NCI-H2081 (cell line): Measurements from ENCODE around the gene SLIT3.

Source experiments
- DNase-seq, 2 experiments: peaks; one replicate each; lab custom pipeline; 2025; lab: John Stamatoyannopoulos, UW

The SLIT3 gene

GRCh38 chr5:169029661-169030274 is 271.2 kb downstream of the SLIT3 start:
- DNase-seq = no peak

GRCh38 chr5:169029037-169029436 is 271.9 kb downstream of the SLIT3 start:
- DNase-seq = no peak

GRCh38 chr5:169027501-169028061 is 273.4 kb downstream of the SLIT3 start:
- no peak for DNase-seq

GRCh38 chr5:169025491-169025890 is 275.4 kb downstream of the SLIT3 start:
- DNase-seq = no peak

- DNase-seq = no peak
Observed at GRCh38 chr5:169024421-169024820, 276.5 kb downstream of the SLIT3 start.

- DNase-seq = no peak
Observed at GRCh38 chr5:169022718-169023117, 278.2 kb downstream of the SLIT3 start.

GRCh38 chr5:169020102-169020501 is 280.8 kb downstream of the SLIT3 start:
- no peak for DNase-seq

GRCh38 chr5:169018925-169019324 is 282.0 kb downstream of the SLIT3 start:
- no peak for DNase-seq

- no peak for DNase-seq
Observed at GRCh38 chr5:169015991-169016390, 284.9 kb downstream of the SLIT3 start.

- no peak for DNase-seq
Observed at GRCh38 chr5:169013846-169014245, 287.1 kb downstream of the SLIT3 start.

- DNase-seq = no peak
Observed at GRCh38 chr5:169013208-169013728, 287.7 kb downstream of the SLIT3 start.

GRCh38 chr5:169012450-169012849 is 288.5 kb downstream of the SLIT3 start:
- DNase-seq = no peak

- DNase-seq = no peak
Observed at GRCh38 chr5:169011451-169011850, 289.5 kb downstream of the SLIT3 start.

GRCh38 chr5:169011009-169011408 is 289.9 kb downstream of the SLIT3 start:
- DNase-seq = no peak

GRCh38 chr5:169009123-169009522 is 291.8 kb downstream of the SLIT3 start:
- no peak for DNase-seq

- DNase-seq = no peak
Observed at GRCh38 chr5:169006842-169007790, 293.8 kb downstream of the SLIT3 start.

GRCh38 chr5:169004551-169004950 is 296.4 kb downstream of the SLIT3 start:
- DNase-seq = no peak

GRCh38 chr5:169003721-169004541 is 297.0 kb downstream of the SLIT3 start:
- DNase-seq = no peak

GRCh38 chr5:169002953-169003555 is 297.9 kb downstream of the SLIT3 start:
- DNase-seq = no peak

GRCh38 chr5:169001394-169001793 is 299.5 kb downstream of the SLIT3 start:
- DNase-seq = no peak

- DNase-seq = no peak
Observed at GRCh38 chr5:168995024-168995423, 305.9 kb downstream of the SLIT3 start.
